Left ventricle myocardium inferior (tissue), 1 donor: ENCODE results near the gene CCDC136. TPM values are rescaled to one million over a fixed set of nuclear protein-coding genes. Genes with fewer than 3 reads are reported as not detected.
A peak's percentile ranks its signal among the peaks of the same experiment; 100 is the strongest.

Experiments
- DNase-seq: peaks from one replicate; pipeline ENCODE4 v3.0.0-alpha.2; 2020
- H3K27ac ChIP-seq: fragments of 200-600 bp; replicated peaks from 2 replicates; pipeline ENCODE4 v1.8.0; 2021
- H3K27me3 ChIP-seq: fragments of 200-600 bp; 2 replicates; pipeline ENCODE4 v1.8.0; 2021; ENCODE audit warnings: low read depth
- H3K36me3 ChIP-seq: fragments of 200-600 bp; 2 replicates; pipeline ENCODE4 v1.8.0; 2021
- H3K4me1 ChIP-seq: fragments of 200-600 bp; 2 replicates; pipeline ENCODE4 v1.8.0; 2021
- H3K4me3 ChIP-seq: fragments of 200-600 bp; 2 replicates; pipeline ENCODE4 v1.8.0; 2021; ENCODE audit warnings: mild to moderate bottlenecking, moderate library complexity
- H3K9me3 ChIP-seq: fragments of 200-600 bp; replicated peaks from 2 replicates; pipeline ENCODE4 v1.8.0; 2021
- intact Hi-C: fragments of 100-400 bp; cut with micrococcal nuclease; formaldehyde crosslinking; loops from one replicate; pipeline ENCODE4 v1.11.0; 2022
- long read RNA-seq: library from polyadenylated mRNA; unstranded; transcript quantifications from one replicate; pipeline ENCODE4 v2.0.0, GENCODE V29; 2021
- total RNA-seq: library from RNA; stranded (reverse); fragmentation: NEBNext Ultra II Directional; extraction: Animal tissue kit (Norgen Biotek cat#: 25700); gene quantifications from one replicate; pipeline ENCODE4 v1.2.1, GENCODE V29; 2021
- TF ChIP-seq, protein P1 (sequence below): fragments of 200-600 bp; IDR thresholded peaks from 2 replicates; pipeline ENCODE4 v1.8.0; 2021; ENCODE audit warnings: antibody characterized with exemption, mild to moderate bottlenecking, borderline replicate concordance
- donor health status: DM: no; HTN: yes; CAD: no; lungs with severe emphysema.

CCDC136 gene
- 8.2 TPM for total RNA-seq
- long read RNA-seq, partial matches to known transcripts = 0 of 9 reads
- long read RNA-seq, other reads (novel, unspliced or antisense) = 9 of 9 reads

DNA sequence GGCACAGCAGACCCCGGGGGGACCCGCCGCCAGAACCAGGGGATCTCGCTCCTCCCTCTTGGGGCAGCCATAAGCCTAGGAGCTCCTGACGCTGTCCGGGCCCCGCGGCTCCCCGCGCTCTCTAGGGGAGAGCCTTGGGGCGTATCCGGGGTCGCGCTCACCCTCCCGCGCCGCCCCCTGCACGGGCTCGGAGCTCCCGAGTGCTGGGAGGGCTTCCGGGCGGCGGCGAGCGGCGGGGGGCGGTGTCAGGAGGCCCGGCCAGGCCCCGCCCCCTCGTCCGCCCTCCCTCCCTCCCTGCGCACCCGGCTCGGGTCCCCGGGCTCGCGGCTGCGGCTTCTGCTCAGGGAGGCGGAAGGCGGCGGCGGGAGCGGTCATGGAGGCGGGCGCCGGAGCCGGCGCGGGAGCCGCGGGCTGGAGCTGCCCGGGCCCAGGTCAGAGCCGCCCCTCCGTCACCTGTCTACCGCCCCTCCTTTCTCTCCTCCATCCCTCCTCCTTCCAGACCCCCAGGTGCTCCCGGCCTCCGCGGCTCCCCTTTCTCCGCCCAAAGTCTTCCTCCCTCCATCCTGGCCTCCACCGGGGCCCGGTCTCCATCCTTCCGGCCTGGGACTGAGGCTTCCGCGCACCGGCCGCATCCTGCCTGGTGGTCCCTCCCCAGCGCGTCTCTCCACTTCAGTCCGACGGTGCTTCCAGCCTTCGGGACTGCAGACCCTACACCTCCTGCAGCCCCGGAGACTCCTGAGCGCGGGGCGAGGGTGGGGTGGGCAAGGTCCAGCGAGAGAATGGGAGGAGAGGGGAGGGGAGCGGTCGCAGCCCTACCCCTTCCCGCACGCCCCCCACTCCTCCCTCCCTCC is at the start of gene CCDC136:
TSS of gene CCDC136 (plus strand) at position 848 of the 851 bp plus-strand sequence. CDS start 444 bp downstream, outside the sequence.
- Histone ChIP-seq H3K9me3 (no peaks in the 10 kb centered on the region), H3K4me1 (peaks cover 34% of the 10 kb centered on the region), H3K36me3 (no peaks in the 10 kb centered on the region), H3K27me3 (no peaks in the 10 kb centered on the region), H3K4me3 (peak within 1 kb of the TSS; percentile 82), H3K27ac (peak within 1 kb of the TSS; percentile 38)
- intact Hi-C loops = no loop called here
- peak; percentile 79 for DNase-seq
- TF ChIP-seq, protein P1, sequence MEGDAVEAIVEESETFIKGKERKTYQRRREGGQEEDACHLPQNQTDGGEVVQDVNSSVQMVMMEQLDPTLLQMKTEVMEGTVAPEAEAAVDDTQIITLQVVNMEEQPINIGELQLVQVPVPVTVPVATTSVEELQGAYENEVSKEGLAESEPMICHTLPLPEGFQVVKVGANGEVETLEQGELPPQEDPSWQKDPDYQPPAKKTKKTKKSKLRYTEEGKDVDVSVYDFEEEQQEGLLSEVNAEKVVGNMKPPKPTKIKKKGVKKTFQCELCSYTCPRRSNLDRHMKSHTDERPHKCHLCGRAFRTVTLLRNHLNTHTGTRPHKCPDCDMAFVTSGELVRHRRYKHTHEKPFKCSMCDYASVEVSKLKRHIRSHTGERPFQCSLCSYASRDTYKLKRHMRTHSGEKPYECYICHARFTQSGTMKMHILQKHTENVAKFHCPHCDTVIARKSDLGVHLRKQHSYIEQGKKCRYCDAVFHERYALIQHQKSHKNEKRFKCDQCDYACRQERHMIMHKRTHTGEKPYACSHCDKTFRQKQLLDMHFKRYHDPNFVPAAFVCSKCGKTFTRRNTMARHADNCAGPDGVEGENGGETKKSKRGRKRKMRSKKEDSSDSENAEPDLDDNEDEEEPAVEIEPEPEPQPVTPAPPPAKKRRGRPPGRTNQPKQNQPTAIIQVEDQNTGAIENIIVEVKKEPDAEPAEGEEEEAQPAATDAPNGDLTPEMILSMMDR = no peak

DNA sequence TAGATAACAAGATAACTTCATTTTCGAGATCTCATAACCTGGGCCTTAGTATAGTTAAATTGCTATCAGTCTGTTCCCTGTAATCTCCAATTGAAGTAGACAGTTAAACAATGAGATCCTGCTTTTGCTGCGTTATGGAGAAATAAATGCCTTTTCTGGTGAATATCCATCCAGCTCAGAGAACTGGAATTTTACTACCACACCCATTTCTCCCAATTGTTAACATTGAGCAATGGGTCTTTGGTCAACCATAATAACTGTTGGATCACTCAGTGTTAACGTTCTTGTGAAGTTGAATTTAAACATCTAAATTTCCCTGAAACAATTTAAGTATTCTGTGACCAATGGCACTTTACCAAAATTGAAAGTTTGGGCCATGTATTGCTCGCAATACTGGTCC is 49.6 kb upstream of the CCDC136 start:
- DNase-seq = no peak
- Histone ChIP-seq H3K27ac (peak overlapping the region; percentile 97), H3K4me1 (peaks cover 73% of the 10 kb centered on the region), H3K9me3 (no peaks in the 10 kb centered on the region), H3K36me3 (no peaks in the 10 kb centered on the region), H3K27me3 (no peaks in the 10 kb centered on the region), H3K4me3 (peak overlapping the region; percentile 98)
- TF ChIP-seq, protein P1 = no peak
- intact Hi-C loops = no loop called here

DNA sequence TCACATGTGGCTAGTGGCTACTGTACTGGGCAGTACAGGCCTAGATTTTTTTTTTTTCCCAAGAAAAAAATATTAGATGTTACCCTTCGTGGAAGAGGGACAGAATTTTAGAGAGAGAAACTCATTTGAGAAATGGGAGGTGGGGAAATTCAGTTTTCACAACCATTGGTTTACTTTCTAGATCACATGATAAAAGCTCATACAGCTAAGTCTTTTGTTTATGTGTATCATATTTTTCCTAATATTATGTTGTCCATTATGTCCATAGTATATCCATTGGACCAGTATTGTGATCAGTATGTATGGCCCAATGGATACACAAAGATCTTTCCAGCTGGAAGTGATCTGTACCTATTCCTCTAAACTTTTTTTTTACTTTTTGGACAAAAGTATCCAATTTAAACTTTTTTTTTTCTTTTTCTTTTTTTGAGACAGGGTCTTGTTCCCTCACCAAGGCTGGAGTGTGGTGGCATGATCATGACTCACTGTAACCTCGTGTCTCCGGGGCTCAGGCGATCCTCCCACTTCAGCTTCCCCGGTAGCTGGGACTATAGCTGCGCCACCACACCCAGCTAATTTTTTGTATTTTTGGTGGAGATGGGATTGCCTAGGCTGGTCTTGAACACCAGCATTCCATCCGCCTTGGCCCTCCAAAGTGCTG is 48.5 kb upstream of the CCDC136 start:
- H3K27me3 ChIP-seq = no peaks in the 10 kb centered on the region
- DNase-seq = no peak
- H3K36me3 ChIP-seq = no peaks in the 10 kb centered on the region
- intact Hi-C loops = no loop called here
- TF ChIP-seq, protein P1 = no peak
- no peaks in the 10 kb centered on the region for H3K9me3 ChIP-seq
- no peak overlapping the region for H3K4me3 ChIP-seq
- H3K4me1 ChIP-seq = peaks cover 79% of the 10 kb centered on the region
- H3K27ac ChIP-seq = no peak overlapping the region

DNA sequence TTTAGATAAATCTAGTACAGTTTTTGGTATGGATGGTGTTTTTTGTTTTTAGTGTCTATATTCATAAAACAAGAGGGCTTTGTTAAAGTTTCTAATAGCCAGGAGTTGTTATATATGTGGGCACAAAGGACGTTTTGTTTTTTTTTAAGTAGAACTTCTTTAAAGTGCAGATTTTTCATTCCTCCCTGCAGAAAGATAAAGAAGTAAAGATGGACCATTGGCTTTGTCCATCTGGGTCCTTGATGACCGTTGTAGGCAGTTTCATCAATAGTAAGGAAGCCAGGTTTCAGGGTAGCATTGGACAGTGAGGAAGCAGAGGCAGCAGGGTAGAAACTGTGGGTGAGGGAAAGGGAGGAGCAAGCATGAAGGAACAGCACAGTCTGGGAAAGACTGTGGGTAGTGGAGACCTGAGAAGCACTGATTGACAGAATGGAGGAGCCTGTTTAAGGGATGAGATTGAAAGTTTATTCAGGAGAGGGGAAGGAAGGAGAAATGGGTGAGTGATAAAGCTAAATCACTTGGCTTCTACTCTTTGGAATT is 47.3 kb upstream of the CCDC136 start:
- Histone ChIP-seq H3K9me3 (no peaks in the 10 kb centered on the region), H3K27ac (no peak overlapping the region), H3K27me3 (no peaks in the 10 kb centered on the region), H3K36me3 (peaks cover 12% of the 10 kb centered on the region), H3K4me1 (peaks cover 79% of the 10 kb centered on the region), H3K4me3 (no peak overlapping the region)
- DNase-seq = no peak
- TF ChIP-seq, protein P1 = no peak
- intact Hi-C loops = no loop called here

DNA sequence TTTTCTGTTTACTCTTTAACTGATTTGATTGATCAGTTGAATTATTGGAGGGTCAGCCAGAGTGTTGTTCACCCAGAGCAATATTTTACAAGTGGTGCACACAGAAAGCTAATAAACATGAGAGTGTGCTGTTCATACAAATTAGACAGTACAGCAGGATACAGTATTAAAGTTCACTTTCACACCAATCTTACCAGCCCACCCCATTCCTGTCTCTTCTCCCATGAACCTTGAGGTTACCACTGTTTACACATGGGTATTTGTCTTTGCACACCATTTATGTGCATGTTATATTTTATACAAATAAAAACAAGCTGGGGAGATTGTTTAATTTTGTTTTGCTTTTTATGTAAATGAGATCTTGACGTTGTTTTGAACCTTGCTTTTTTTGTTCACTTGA is 46.1 kb upstream of the CCDC136 start:
- no peaks in the 10 kb centered on the region for H3K27me3 ChIP-seq
- H3K4me1 ChIP-seq = peaks cover 67% of the 10 kb centered on the region
- no peak overlapping the region for H3K27ac ChIP-seq
- TF ChIP-seq, protein P1 = no peak
- H3K4me3 ChIP-seq = no peak overlapping the region
- intact Hi-C loops = no loop called here
- H3K9me3 ChIP-seq = no peaks in the 10 kb centered on the region
- H3K36me3 ChIP-seq = peaks cover 24% of the 10 kb centered on the region
- DNase-seq = no peak
